HUES6 (cell line): ENCODE results near the gene HNRNPA3.
"Not testable (repeated sequence)": the region's sequence is repeated elsewhere in the genome, so short reads cannot be mapped to it uniquely, and the experiment has no call there.

Experiments used
- H3K27ac ChIP-seq: 2 replicates; pipeline ENCODE4 v1.7.0; 2013; ENCODE audit warnings: low read depth, mild to moderate bottlenecking, low read length, inconsistent platforms
- H3K27me3 ChIP-seq: 2 replicates; pipeline ENCODE4 v1.6.1; 2013; ENCODE audit warnings: low read length; ENCODE audit not compliant: control insufficient read depth, insufficient read depth
- H3K36me3 ChIP-seq: 2 replicates; pipeline ENCODE4 v1.6.1; 2013; ENCODE audit warnings: low read length; ENCODE audit not compliant: control insufficient read depth, insufficient read depth
- H3K4me1 ChIP-seq: 2 replicates; pipeline ENCODE4 v1.6.1; 2013; ENCODE audit warnings: low read length; ENCODE audit not compliant: control insufficient read depth, insufficient read depth
- H3K4me3 ChIP-seq: 2 replicates; pipeline ENCODE4 v1.5.1; 2013; ENCODE audit warnings: low read depth, low read length
- H3K9ac ChIP-seq: one replicate; pipeline ENCODE4 v1.6.1; 2013; ENCODE audit warnings: mild to moderate bottlenecking, low read length
- H3K9me3 ChIP-seq: 2 replicates; pipeline ENCODE4 v1.6.1; 2013; ENCODE audit warnings: low read depth, low read length; ENCODE audit not compliant: control insufficient read depth, insufficient read depth

The HNRNPA3 gene

GRCh38 chr2:177217247-177217843, 4.8 kb downstream of the HNRNPA3 start:
- Histone ChIP-seq H3K4me3 (no peak overlapping the region), H3K9ac (no peak overlapping the region), H3K27ac (no peak overlapping the region), H3K27me3 (no peaks in the 10 kb centered on the region), H3K4me1 (peaks cover 26% of the 10 kb centered on the region), H3K9me3 (no peaks in the 10 kb centered on the region), H3K36me3 (peaks cover 86% of the 10 kb centered on the region)

GRCh38 chr2:177219787-177220186, 7.2 kb downstream of the HNRNPA3 start:
- not testable (repeated sequence) for H3K27me3 ChIP-seq, H3K4me3 ChIP-seq, H3K9me3 ChIP-seq, H3K9ac ChIP-seq, H3K27ac ChIP-seq
- Histone ChIP-seq H3K4me1 (peaks cover 19% of the 10 kb centered on the region), H3K36me3 (peaks cover 81% of the 10 kb centered on the region)

- Histone ChIP-seq H3K27me3 (no peaks in the 10 kb centered on the region), H3K4me1 (peaks cover 16% of the 10 kb centered on the region), H3K9me3 (no peaks in the 10 kb centered on the region), H3K27ac (no peak overlapping the region), H3K9ac (no peak overlapping the region), H3K36me3 (peaks cover 69% of the 10 kb centered on the region), H3K4me3 (no peak overlapping the region)
These were observed 8.9 kb downstream of the HNRNPA3 start for GRCh38 chr2:177221534-177221933.

GRCh38 chr2:177221970-177222369, 9.4 kb downstream of the HNRNPA3 start:
- H3K9me3 ChIP-seq = no peaks in the 10 kb centered on the region
- no peaks in the 10 kb centered on the region for H3K27me3 ChIP-seq
- H3K27ac ChIP-seq = no peak overlapping the region
- H3K4me1 ChIP-seq = peaks cover 15% of the 10 kb centered on the region
- no peak overlapping the region for H3K9ac ChIP-seq
- H3K36me3 ChIP-seq = peaks cover 64% of the 10 kb centered on the region
- H3K4me3 ChIP-seq = no peak overlapping the region

- not testable (repeated sequence) for H3K9me3 ChIP-seq, H3K27ac ChIP-seq, H3K4me1 ChIP-seq, H3K4me3 ChIP-seq, H3K27me3 ChIP-seq, H3K9ac ChIP-seq
- H3K36me3 ChIP-seq = peaks cover 50% of the 10 kb centered on the region
These were observed 10.8 kb downstream of the HNRNPA3 start for GRCh38 chr2:177223436-177223835.

GRCh38 chr2:177225965-177226360, 13.4 kb downstream of the HNRNPA3 start:
- H3K4me3 ChIP-seq = no peak overlapping the region
- H3K9ac ChIP-seq = no peak overlapping the region
- H3K27me3 ChIP-seq = no peaks in the 10 kb centered on the region
- no peaks in the 10 kb centered on the region for H3K9me3 ChIP-seq
- peaks cover 41% of the 10 kb centered on the region for H3K36me3 ChIP-seq
- H3K4me1 ChIP-seq = no peaks in the 10 kb centered on the region
- no peak overlapping the region for H3K27ac ChIP-seq

GRCh38 chr2:177229442-177230242, 17.0 kb downstream of the HNRNPA3 start:
- Histone ChIP-seq H3K4me1 (no peaks in the 10 kb centered on the region), H3K36me3 (peaks cover 52% of the 10 kb centered on the region)

GRCh38 chr2:177231270-177231669, 18.7 kb downstream of the HNRNPA3 start:
- Histone ChIP-seq H3K4me3 (no peak overlapping the region), H3K27me3 (no peaks in the 10 kb centered on the region), H3K27ac (no peak overlapping the region), H3K9ac (no peak overlapping the region), H3K9me3 (no peaks in the 10 kb centered on the region), H3K36me3 (peaks cover 45% of the 10 kb centered on the region), H3K4me1 (no peaks in the 10 kb centered on the region)

More at GRCh38 chr2:177229442-177230242, 17.0 kb downstream of the HNRNPA3 start:
- Histone ChIP-seq H3K27ac (no peak overlapping the region), H3K4me3 (no peak overlapping the region), H3K9me3 (no peaks in the 10 kb centered on the region), H3K9ac (no peak overlapping the region), H3K27me3 (no peaks in the 10 kb centered on the region)

- no peaks in the 10 kb centered on the region for H3K4me1 ChIP-seq
- H3K9me3 ChIP-seq = no peaks in the 10 kb centered on the region
- H3K36me3 ChIP-seq = peaks cover 45% of the 10 kb centered on the region
- H3K27ac ChIP-seq = no peak overlapping the region
- H3K4me3 ChIP-seq = no peak overlapping the region
- no peaks in the 10 kb centered on the region for H3K27me3 ChIP-seq
- H3K9ac ChIP-seq = no peak overlapping the region
These were observed 19.6 kb downstream of the HNRNPA3 start for GRCh38 chr2:177232098-177232704.

GRCh38 chr2:177234267-177234666, 21.7 kb downstream of the HNRNPA3 start:
- H3K9ac ChIP-seq = no peak overlapping the region
- no peaks in the 10 kb centered on the region for H3K4me1 ChIP-seq
- H3K9me3 ChIP-seq = no peaks in the 10 kb centered on the region
- H3K4me3 ChIP-seq = no peak overlapping the region
- no peaks in the 10 kb centered on the region for H3K27me3 ChIP-seq
- peaks cover 45% of the 10 kb centered on the region for H3K36me3 ChIP-seq
- no peak overlapping the region for H3K27ac ChIP-seq

- Histone ChIP-seq H3K27ac (no peak overlapping the region), H3K9me3 (no peaks in the 10 kb centered on the region), H3K4me1 (peaks cover 4% of the 10 kb centered on the region; the same call in 1 of the 2 replicates), H3K9ac (no peak overlapping the region), H3K27me3 (no peaks in the 10 kb centered on the region), H3K36me3 (peaks cover 32% of the 10 kb centered on the region), H3K4me3 (no peak overlapping the region)
These were observed 23.4 kb downstream of the HNRNPA3 start for GRCh38 chr2:177235855-177236437.
